Caco-2 (cell line): ENCODE measurements around the gene NRSN1. TPM values are rescaled to one million over a fixed set of nuclear protein-coding genes. Genes with fewer than 3 reads are reported as not detected.

Source experiments
- BruUV-seq: library from RNA; stranded (reverse); fragments of 400-500 nt; replicated peaks from 2 replicates; lab custom pipeline; 2021; lab: Mats Ljungman, UMichigan
- CTCF ChIA-PET: fragments of 300-600 bp; sonication (Branson Sonifier 250); formaldehyde crosslinking; loops from one replicate; lab custom pipeline; 2022; ENCODE audit warnings: antibody characterized with exemption; lab: Charles Lee
- POLR2A ChIA-PET: fragments of 300-600 bp; sonication (Branson Sonifier 250); formaldehyde crosslinking; loops from one replicate; lab custom pipeline; 2022; ENCODE audit warnings: antibody characterized with exemption; lab: Charles Lee
- DNase-seq, 2 experiments: peaks; one replicate each; pipeline versions ENCODE4 v3.0.0 to v3.0.0-alpha.2; 2020 to 2022
- H3K27me3 ChIP-seq: replicated peaks from 2 replicates; pipeline ENCODE4 v1.6.0; 2011; ENCODE audit warnings: low read length; ENCODE audit not compliant: control insufficient read depth, insufficient read depth
- H3K36me3 ChIP-seq: 2 replicates; pipeline ENCODE4 v1.5.1; 2011; ENCODE audit warnings: low read length; ENCODE audit not compliant: control insufficient read depth, insufficient read depth
- H3K4me1 ChIP-seq: fragments of 250-450 bp; sonication (Bioruptor Pico); 2 replicates; pipeline ENCODE4 v1.5.1; 2020; ENCODE audit warnings: mild to moderate bottlenecking
- H3K4me3 ChIP-seq: 2 replicates; pipeline ENCODE4 v1.5.1; 2011; ENCODE audit warnings: low read depth, mild to moderate bottlenecking, control low read depth, low read length
- H3K9me3 ChIP-seq: fragments of 250-450 bp; sonication (Bioruptor Pico); 2 replicates; pipeline ENCODE4 v1.5.1; 2020; ENCODE audit warnings: mild to moderate bottlenecking, moderate library complexity
- H3K27ac Mint-ChIP-seq: one replicate; pipeline ENCODE4 v1.8.0; 2022; ENCODE audit warnings: mixed read lengths; ENCODE audit not compliant: unreplicated experiment
- H3K27me3 Mint-ChIP-seq: one replicate; pipeline ENCODE4 v1.8.0; 2022; ENCODE audit warnings: mixed read lengths; ENCODE audit not compliant: insufficient read depth, unreplicated experiment
- H3K36me3 Mint-ChIP-seq: one replicate; pipeline ENCODE4 v1.8.0; 2022; ENCODE audit warnings: mild to moderate bottlenecking, mixed read lengths; ENCODE audit not compliant: insufficient read depth, unreplicated experiment
- H3K4me1 Mint-ChIP-seq: one replicate; pipeline ENCODE4 v1.8.0; 2022; ENCODE audit warnings: low read depth, mixed read lengths; ENCODE audit not compliant: unreplicated experiment
- H3K4me3 Mint-ChIP-seq: one replicate; pipeline ENCODE4 v1.8.0; 2022; ENCODE audit warnings: mild to moderate bottlenecking, moderate library complexity, mixed read lengths; ENCODE audit not compliant: unreplicated experiment
- H3K9me3 Mint-ChIP-seq: one replicate; pipeline ENCODE4 v1.8.0; 2022; ENCODE audit warnings: mixed read lengths; ENCODE audit not compliant: unreplicated experiment
- CTCF ChIP-seq, 2 experiments: fragments of 200-600 bp in 1 of 2; IDR thresholded peaks; 1 replicate in 1 of 2; 2 replicates in 1 of 2; pipeline versions ENCODE4 v1.5.1 to v1.8.0; 2011 to 2022; ENCODE audit warnings: antibody characterized with exemption in 1 of 2, control low read depth in 1 of 2, inconsistent platforms in 1 of 2, low read depth in 1 of 2, low read length in 1 of 2, mild to moderate bottlenecking in 1 of 2, moderate library complexity in 1 of 2; ENCODE audit not compliant: insufficient read depth in 1 of 2, severe bottlenecking in 1 of 2, unreplicated experiment in 1 of 2
- intact Hi-C: fragments of 100-400 bp; cut with micrococcal nuclease; formaldehyde crosslinking; loops from one replicate; pipeline ENCODE4 v1.10.0; 2022; ENCODE audit not compliant: unreplicated experiment
- total RNA-seq: library from RNA; stranded (reverse); gene quantifications from 2 replicates; pipeline ENCODE4 v1.2.3, GENCODE V29; 2022

NRSN1 gene
- total RNA-seq, 1 experiment from 2014 or later = not detected

DNA sequence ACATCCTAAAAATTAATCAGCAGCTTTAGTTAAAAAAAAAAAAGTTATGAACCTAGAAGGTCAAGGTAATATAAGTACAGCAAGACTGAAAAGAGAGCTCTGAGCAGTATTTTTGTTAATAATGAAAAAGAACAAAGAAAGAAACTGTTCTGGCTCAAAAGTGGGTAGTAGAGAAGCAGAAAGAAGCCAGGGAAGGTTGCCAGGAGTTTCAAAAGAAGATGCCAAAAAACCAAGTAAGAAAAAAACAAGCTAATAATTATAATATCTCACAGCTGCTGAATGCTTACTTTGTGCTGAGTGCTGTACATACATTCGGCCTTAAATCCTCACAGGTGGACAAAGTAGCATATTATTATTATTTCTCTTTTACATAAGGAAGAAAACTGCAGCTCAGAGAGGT is 31.9 kb downstream of the NRSN1 start:
- Histone ChIP-seq H3K36me3 (no peaks in the 10 kb centered on the region), H3K4me1 (no peaks in the 10 kb centered on the region), H3K9me3 (no peaks in the 10 kb centered on the region), H3K27me3 (no peaks in the 10 kb centered on the region), H3K4me3 (no peak overlapping the region)
- peaks cover 74% of the 10 kb centered on the region for H3K36me3 Mint-ChIP-seq
- intact Hi-C loops = no loop called here
- no peak for DNase-seq
- ChIA-PET POLR2A (interaction anchor here (1.0 kb wide), 1 partner anchor 8 kb away, joined by 3 read pairs; no protein-coding TSS in a partner anchor), CTCF (no interaction called here)
- no peak overlapping the region for H3K27ac Mint-ChIP-seq
- H3K27me3 Mint-ChIP-seq = no peaks in the 10 kb centered on the region
- TF ChIP-seq CTCF (IDR thresholded peaks at IDR 0.05; ENCODE audit: insufficient read depth in 1 of 2, low read depth in 1 of 2, low read length in 1 of 2, severe bottlenecking in 1 of 2, unreplicated experiment in 1 of 2) = no peak
- H3K9me3 Mint-ChIP-seq = no peaks in the 10 kb centered on the region
- H3K4me1 Mint-ChIP-seq = no peaks in the 10 kb centered on the region
- H3K4me3 Mint-ChIP-seq = no peak overlapping the region
- BruUV-seq = no TSS peak

GRCh38 chr6:24183584-24183983 is 57.6 kb downstream of the NRSN1 start:
- BruUV-seq = no TSS peak
- no peak overlapping the region for H3K4me3 ChIP-seq
- H3K27ac Mint-ChIP-seq = peak overlapping the region; percentile 27
- H3K4me1 Mint-ChIP-seq = peaks cover 14% of the 10 kb centered on the region
- peaks cover 1% of the 10 kb centered on the region; the same call in 1 of the 2 replicates for H3K36me3 ChIP-seq
- no peak for DNase-seq
- ChIA-PET CTCF (no interaction called here), POLR2A (no interaction called here)
- H3K27me3 Mint-ChIP-seq = no peaks in the 10 kb centered on the region
- H3K9me3 ChIP-seq = no peaks in the 10 kb centered on the region
- H3K4me1 ChIP-seq = no peaks in the 10 kb centered on the region
- intact Hi-C loops = no loop called here
- no peak for TF ChIP-seq CTCF (IDR thresholded peaks at IDR 0.05; ENCODE audit: insufficient read depth in 1 of 2, low read depth in 1 of 2, low read length in 1 of 2, severe bottlenecking in 1 of 2, unreplicated experiment in 1 of 2)
- H3K27me3 ChIP-seq = no peaks in the 10 kb centered on the region
- H3K36me3 Mint-ChIP-seq = peaks cover 93% of the 10 kb centered on the region
- H3K9me3 Mint-ChIP-seq = peaks cover 20% of the 10 kb centered on the region
- no peak overlapping the region for H3K4me3 Mint-ChIP-seq

DNA sequence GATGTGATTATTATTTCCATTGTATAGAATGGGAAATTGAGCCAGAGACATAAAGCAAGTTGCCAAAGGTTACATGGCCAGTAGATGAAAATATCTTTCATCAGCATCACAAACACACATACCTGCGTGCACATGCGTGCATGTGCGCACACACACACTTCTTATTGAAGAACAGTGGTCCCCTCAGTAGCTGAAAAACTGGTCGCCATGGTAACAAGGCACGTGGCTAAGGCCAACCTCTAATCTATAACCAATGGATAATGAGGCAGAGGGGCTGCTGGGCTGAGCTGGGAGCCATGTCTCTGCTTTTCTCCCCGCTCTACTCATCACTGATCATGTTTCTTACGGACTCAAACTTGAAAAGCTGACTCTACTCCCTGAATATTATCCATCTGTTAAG is 60.3 kb downstream of the NRSN1 start:
- no peak overlapping the region for H3K4me3 Mint-ChIP-seq
- DNase-seq = no peak
- Histone ChIP-seq H3K36me3 (peaks cover 1% of the 10 kb centered on the region; the same call in 1 of the 2 replicates), H3K27me3 (no peaks in the 10 kb centered on the region), H3K4me3 (no peak overlapping the region), H3K4me1 (no peaks in the 10 kb centered on the region), H3K9me3 (no peaks in the 10 kb centered on the region)
- peaks cover 87% of the 10 kb centered on the region for H3K36me3 Mint-ChIP-seq
- H3K4me1 Mint-ChIP-seq = peaks cover 14% of the 10 kb centered on the region
- intact Hi-C loops = no loop called here
- no TSS peak for BruUV-seq
- ChIA-PET CTCF (no interaction called here), POLR2A (interaction anchor here (0.6 kb wide), 1 partner anchor 34 kb away, joined by 3 read pairs; no protein-coding TSS in a partner anchor)
- H3K27me3 Mint-ChIP-seq = no peaks in the 10 kb centered on the region
- no peak for TF ChIP-seq CTCF (IDR thresholded peaks at IDR 0.05; ENCODE audit: insufficient read depth in 1 of 2, low read depth in 1 of 2, low read length in 1 of 2, severe bottlenecking in 1 of 2, unreplicated experiment in 1 of 2)
- H3K27ac Mint-ChIP-seq = peak overlapping the region; percentile 48
- H3K9me3 Mint-ChIP-seq = peaks cover 20% of the 10 kb centered on the region
